ENCODE measurements around the gene ADAMTSL1. TPM values are rescaled to one million over a fixed set of nuclear protein-coding genes. Genes with fewer than 3 reads are reported as not detected.

ADAMTSL1 gene
- polyA plus RNA-seq, 1 experiment, result 17.2 TPM

DNA sequence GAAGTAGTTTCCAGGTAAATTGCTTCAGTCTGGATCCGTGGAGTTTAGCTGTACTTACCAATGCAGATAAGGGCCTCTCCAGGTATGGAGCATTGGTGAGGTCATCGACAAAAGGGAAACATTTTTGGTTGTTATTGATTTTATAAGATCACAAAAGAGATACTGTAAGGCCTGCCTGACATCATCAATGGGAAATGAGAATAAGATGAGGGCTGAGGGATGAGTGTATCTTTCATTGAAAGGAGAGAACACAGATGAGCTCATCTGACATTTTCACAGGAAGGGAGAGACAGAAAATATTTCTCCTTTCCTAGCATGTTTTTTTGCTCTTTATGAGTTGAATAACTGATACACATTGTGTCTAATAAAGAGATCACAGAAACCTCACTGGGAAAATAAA is 325.5 kb downstream of the ADAMTSL1 start:
- Histone ChIP-seq H3K36me3 (ENCODE audit: control insufficient read depth, insufficient read depth, low read length) (no peaks in the 10 kb centered on the region), H3K27me3 (ENCODE audit: control insufficient read depth, insufficient read depth, low read length) (no peaks in the 10 kb centered on the region), H3K4me3 (ENCODE audit: low read depth, low read length) (no peak overlapping the region)
- TF ChIP-seq CTCF (IDR thresholded peaks at IDR 0.05; ENCODE audit: insufficient read depth, low read depth, low read length), result no peak
- ChIA-PET CTCF (interaction anchor here (1.0 kb wide), 1 partner anchor 145 kb away, joined by 4 read pairs; no protein-coding TSS in a partner anchor), POLR2A (no interaction called here)
- no peak for DNase-seq (ENCODE audit: low read depth)

DNA sequence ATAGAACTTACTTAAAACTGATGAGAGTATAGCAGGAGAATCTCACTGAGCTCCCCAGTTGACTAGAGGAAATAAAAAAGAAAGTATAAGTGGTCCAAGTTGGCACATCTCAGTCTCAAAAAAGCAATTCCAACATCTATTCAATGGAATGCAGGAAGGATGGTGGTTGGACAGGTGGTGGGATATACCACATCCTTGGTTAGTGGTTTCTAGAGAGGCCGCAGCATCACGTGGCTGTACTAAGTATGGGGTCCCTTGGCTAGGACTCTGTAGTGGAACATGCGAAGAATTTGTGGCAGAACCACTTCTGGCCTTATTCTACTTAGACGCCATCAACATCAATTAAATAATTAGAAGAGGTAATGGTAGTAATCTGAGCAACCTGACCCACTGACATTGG is 326.6 kb downstream of the ADAMTSL1 start:
- no peak for DNase-seq (ENCODE audit: low read depth)
- POLR2A ChIA-PET, result no interaction called here
- Histone ChIP-seq H3K27me3 (ENCODE audit: control insufficient read depth, insufficient read depth, low read length) (no peaks in the 10 kb centered on the region), H3K4me3 (ENCODE audit: low read depth, low read length) (no peak overlapping the region), H3K36me3 (ENCODE audit: control insufficient read depth, insufficient read depth, low read length) (no peaks in the 10 kb centered on the region)
- TF ChIP-seq CTCF (IDR thresholded peaks at IDR 0.05; ENCODE audit: insufficient read depth, low read depth, low read length), result no peak
- CTCF ChIA-PET, result no interaction called here

- ChIA-PET POLR2A (no interaction called here), CTCF (no interaction called here)
- no peak for DNase-seq (ENCODE audit: low read depth)
- Histone ChIP-seq H3K27me3 (ENCODE audit: control insufficient read depth, insufficient read depth, low read length) (no peaks in the 10 kb centered on the region), H3K4me3 (ENCODE audit: low read depth, low read length) (no peak overlapping the region), H3K36me3 (ENCODE audit: control insufficient read depth, insufficient read depth, low read length) (no peaks in the 10 kb centered on the region)
- TF ChIP-seq CTCF (IDR thresholded peaks at IDR 0.05; ENCODE audit: insufficient read depth, low read depth, low read length), result no peak
These were observed 331.4 kb downstream of the ADAMTSL1 start for GRCh38 chr9:18805386-18805785.

DNA sequence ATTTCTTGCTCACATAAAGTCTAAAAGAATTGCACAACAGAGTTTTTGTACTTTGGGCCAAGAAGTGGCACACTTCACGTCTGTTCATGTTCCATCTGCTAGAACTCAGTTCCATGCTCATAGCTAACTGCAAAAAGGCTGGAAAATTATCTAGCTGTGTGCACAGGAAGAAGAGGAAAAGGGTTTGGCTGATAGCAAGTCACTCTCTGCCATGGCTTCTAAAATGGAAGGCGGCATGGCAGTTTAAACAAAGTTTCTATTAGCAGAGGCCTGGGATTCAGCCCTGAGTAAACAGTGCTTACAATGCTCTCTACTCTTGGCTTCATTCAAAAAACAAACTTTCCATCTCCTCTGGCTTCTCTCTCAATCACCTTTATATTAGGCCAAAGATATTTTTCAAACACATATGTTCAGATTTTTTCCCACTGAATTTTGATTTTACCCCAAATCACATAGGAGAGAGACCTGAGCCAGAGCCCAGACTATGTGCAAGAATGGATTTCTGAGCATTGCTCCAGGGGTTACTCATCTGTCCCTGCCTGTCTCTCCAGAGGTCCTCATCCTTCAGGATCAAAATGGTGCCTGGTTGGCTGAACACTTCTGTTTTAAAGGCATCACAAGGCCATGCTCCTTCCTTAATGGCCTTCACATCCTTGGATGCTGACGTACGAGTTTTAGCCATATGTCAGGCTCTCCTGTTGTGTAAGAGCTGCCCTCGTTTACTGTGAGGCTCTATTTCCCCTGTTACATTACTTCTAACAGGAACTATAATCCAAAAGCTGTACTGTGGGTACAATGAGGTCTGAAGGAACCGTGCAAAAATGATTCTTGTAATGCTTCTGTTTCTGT is 332.5 kb downstream of the ADAMTSL1 start:
- H3K27me3 ChIP-seq (ENCODE audit: control insufficient read depth, insufficient read depth, low read length), result no peaks in the 10 kb centered on the region
- no peak overlapping the region for H3K4me3 ChIP-seq (ENCODE audit: low read depth, low read length)
- no peak for DNase-seq (ENCODE audit: low read depth)
- ChIA-PET POLR2A (no interaction called here), CTCF (no interaction called here)
- no peak for TF ChIP-seq CTCF (IDR thresholded peaks at IDR 0.05; ENCODE audit: insufficient read depth, low read depth, low read length)
- no peaks in the 10 kb centered on the region for H3K36me3 ChIP-seq (ENCODE audit: control insufficient read depth, insufficient read depth, low read length)

- DNase-seq (ENCODE audit: low read depth), result no peak
- Histone ChIP-seq H3K27me3 (ENCODE audit: control insufficient read depth, insufficient read depth, low read length) (no peaks in the 10 kb centered on the region), H3K4me3 (ENCODE audit: low read depth, low read length) (no peak overlapping the region), H3K36me3 (ENCODE audit: control insufficient read depth, insufficient read depth, low read length) (no peaks in the 10 kb centered on the region)
- ChIA-PET CTCF (no interaction called here), POLR2A (interaction anchor here (0.6 kb wide), 1 partner anchor 68 kb away, joined by 11 read pairs; no protein-coding TSS in a partner anchor)
- TF ChIP-seq CTCF (IDR thresholded peaks at IDR 0.05; ENCODE audit: insufficient read depth, low read depth, low read length), result no peak
These were observed 336.6 kb downstream of the ADAMTSL1 start for GRCh38 chr9:18810581-18810980.
